C4-2B (cell line): ENCODE measurements around the gene ZNF778.
"Not testable (repeated sequence)": the region's sequence is repeated elsewhere in the genome, so short reads cannot be mapped to it uniquely, and the experiment has no call there.

Experiments
- CTCF ChIP-seq: fragments of 450-650 bp; conservative IDR thresholded peaks from 2 replicates; pipeline ENCODE4 v1.5.1; 2017; ENCODE audit warnings: mild to moderate bottlenecking
- ZFX ChIP-seq: fragments of 450-650 bp; IDR thresholded peaks from 2 replicates; pipeline ENCODE4 v1.6.1; 2017

GRCh38 chr16:89188471-89189357, 28.8 kb upstream of the ZNF778 start:
- not testable (repeated sequence) for TF ChIP-seq CTCF, ZFX
